GM21529 (cell line): ENCODE results near the gene WAPL.
A peak's percentile ranks its signal among the peaks of the same experiment; 100 is the strongest.
"Not testable (repeated sequence)": the region's sequence is repeated elsewhere in the genome, so short reads cannot be mapped to it uniquely, and the experiment has no call there.

Experiments
- ATAC-seq: cut with Tn5 transposase; IDR thresholded peaks from one replicate; pipeline ENCODE4 v1.9.1; 2021; ENCODE audit not compliant: unreplicated experiment

Gene WAPL

GRCh38 chr10:86521678-86522509 lies at the start of gene WAPL:
Gene WAPL, minus strand, starts transcription at chr10:86521792. Its CDS starts 3,723 bp downstream, at chr10:86518069.
- ATAC-seq: peak; percentile 94

- ATAC-seq: no peak
Measured at GRCh38 chr10:86569335-86569734, 47.7 kb upstream of the WAPL start.

- ATAC-seq: not testable (repeated sequence)
Measured at GRCh38 chr10:86566518-86566917, 44.9 kb upstream of the WAPL start.

GRCh38 chr10:86563338-86563737 lies 41.7 kb upstream of the WAPL start:
- not testable (repeated sequence) for ATAC-seq

- ATAC-seq: not testable (repeated sequence)
Measured at GRCh38 chr10:86558695-86559094, 37.1 kb upstream of the WAPL start.

- ATAC-seq: no peak
Measured at GRCh38 chr10:86556933-86557649, 35.5 kb upstream of the WAPL start.

- no peak for ATAC-seq
Measured at GRCh38 chr10:86556532-86556931, 34.9 kb upstream of the WAPL start.

GRCh38 chr10:86553639-86554038 lies 32.0 kb upstream of the WAPL start:
- ATAC-seq: no peak

GRCh38 chr10:86553213-86553612 lies 31.6 kb upstream of the WAPL start:
- no peak for ATAC-seq

GRCh38 chr10:86547296-86547695 lies 25.7 kb upstream of the WAPL start:
- no peak for ATAC-seq

GRCh38 chr10:86545101-86545500 lies 23.5 kb upstream of the WAPL start:
- ATAC-seq: no peak

- ATAC-seq: no peak
Measured at GRCh38 chr10:86540016-86540415, 18.4 kb upstream of the WAPL start.

- ATAC-seq: no peak
Measured at GRCh38 chr10:86538547-86538946, 17.0 kb upstream of the WAPL start.

GRCh38 chr10:86538040-86538439 lies 16.4 kb upstream of the WAPL start:
- not testable (repeated sequence) for ATAC-seq

- ATAC-seq: no peak
Measured at GRCh38 chr10:86536294-86536861, 14.8 kb upstream of the WAPL start.

GRCh38 chr10:86535132-86535882 lies 13.7 kb upstream of the WAPL start:
- peak; percentile 70 for ATAC-seq

GRCh38 chr10:86533328-86533727 lies 11.7 kb upstream of the WAPL start:
- no peak for ATAC-seq

GRCh38 chr10:86528736-86529135 lies 7.1 kb upstream of the WAPL start:
- not testable (repeated sequence) for ATAC-seq

- ATAC-seq: no peak
Measured at GRCh38 chr10:86526606-86527005, 5.0 kb upstream of the WAPL start.

GRCh38 chr10:86525713-86526112 lies 4.1 kb upstream of the WAPL start:
- ATAC-seq: not testable (repeated sequence)
